AG09319 (cell line): ENCODE results near the gene SPCS1.

Experiments used
- DNase-seq: peaks from one replicate; pipeline ENCODE4 v3.0.0-alpha.2; 2010; ENCODE audit warnings: low read depth; ENCODE audit errors: extremely low read depth
- TF ChIP-seq, protein P1 (sequence below): IDR thresholded peaks from 2 replicates; pipeline ENCODE4 v1.5.1; 2011; ENCODE audit warnings: low read depth, mild to moderate bottlenecking, inconsistent platforms, low read length, moderate library complexity

The SPCS1 gene

DNA sequence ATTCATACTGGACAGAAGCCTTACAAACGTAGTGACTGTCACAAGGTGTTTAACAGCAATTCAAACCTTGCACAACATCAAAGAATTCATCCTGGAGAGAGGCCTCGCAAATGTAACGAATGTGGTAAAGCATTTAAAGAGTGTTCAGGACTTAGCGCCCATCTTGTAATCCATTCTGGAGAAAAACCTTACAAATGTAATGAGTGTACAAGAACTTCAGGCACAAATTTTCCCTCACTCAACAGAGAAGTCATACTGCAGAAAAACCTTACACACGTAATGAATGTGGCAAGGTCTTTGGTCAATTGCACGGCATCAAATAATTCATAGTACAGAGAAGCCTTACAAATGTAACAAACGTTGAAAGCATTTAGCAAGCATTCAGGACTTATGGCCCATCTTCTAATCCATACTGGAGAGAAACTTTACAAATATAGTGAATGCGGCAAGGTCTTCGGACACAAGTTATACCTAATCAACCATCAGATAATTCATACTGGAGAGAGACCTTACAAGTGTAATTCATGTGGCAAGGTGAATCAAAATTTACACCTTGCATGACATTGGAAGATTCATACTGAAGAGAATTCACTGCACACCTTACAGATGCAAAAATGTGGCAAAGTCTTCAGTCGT, 27.5 kb downstream of the SPCS1 start:
- no peak for DNase-seq
- TF ChIP-seq, protein P1, sequence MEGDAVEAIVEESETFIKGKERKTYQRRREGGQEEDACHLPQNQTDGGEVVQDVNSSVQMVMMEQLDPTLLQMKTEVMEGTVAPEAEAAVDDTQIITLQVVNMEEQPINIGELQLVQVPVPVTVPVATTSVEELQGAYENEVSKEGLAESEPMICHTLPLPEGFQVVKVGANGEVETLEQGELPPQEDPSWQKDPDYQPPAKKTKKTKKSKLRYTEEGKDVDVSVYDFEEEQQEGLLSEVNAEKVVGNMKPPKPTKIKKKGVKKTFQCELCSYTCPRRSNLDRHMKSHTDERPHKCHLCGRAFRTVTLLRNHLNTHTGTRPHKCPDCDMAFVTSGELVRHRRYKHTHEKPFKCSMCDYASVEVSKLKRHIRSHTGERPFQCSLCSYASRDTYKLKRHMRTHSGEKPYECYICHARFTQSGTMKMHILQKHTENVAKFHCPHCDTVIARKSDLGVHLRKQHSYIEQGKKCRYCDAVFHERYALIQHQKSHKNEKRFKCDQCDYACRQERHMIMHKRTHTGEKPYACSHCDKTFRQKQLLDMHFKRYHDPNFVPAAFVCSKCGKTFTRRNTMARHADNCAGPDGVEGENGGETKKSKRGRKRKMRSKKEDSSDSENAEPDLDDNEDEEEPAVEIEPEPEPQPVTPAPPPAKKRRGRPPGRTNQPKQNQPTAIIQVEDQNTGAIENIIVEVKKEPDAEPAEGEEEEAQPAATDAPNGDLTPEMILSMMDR, result no peak

DNA sequence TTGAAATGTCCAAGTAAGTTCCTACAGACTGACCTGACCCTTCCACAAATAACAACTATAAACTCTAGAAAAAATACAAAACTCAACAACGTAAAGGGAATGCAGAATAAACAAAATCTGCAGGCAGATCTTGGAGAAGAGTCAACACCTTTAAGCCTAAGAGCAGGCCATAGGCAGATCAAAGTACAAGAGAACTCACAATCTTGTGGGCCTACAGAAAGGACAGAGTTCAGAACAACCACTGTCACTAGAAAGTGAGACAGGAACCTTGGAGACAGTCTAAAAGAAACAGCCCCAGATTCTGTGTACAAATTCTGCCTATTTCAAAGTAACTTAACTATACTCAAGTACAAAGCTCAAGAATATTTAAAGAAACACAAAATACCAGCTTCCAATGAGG, 33.8 kb downstream of the SPCS1 start:
- TF ChIP-seq, protein P1, result no peak
- DNase-seq, result no peak

DNA sequence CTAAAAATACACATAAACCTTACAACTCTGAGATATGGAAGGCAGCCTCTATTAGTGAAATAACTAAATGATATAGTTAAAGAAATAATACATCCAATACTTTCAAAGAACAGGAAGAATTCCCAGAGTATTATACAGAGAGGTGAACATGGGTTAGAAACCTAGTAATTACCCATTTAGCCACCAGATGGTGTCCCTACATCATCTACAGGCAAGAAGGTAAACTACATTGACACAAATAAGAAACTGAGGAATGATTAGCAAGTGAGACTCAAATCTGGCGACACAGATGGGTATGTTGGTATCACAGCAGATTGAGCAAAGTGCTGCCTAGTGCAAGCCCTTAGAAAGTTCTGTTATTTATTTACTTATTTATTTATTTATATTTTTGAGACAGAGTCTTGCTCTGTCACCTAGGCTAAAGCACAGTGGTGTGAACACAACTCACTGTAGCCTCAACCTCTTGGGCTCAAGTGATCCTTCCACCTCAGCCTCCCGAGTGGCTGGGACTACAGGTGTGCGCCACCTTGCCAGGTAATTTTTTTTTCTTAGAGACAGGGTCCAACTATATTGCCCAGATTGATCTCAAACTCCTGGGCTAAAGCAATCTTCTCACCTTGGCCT, 36.6 kb downstream of the SPCS1 start:
- TF ChIP-seq, protein P1, result peak; percentile 46
- no peak for DNase-seq

DNA sequence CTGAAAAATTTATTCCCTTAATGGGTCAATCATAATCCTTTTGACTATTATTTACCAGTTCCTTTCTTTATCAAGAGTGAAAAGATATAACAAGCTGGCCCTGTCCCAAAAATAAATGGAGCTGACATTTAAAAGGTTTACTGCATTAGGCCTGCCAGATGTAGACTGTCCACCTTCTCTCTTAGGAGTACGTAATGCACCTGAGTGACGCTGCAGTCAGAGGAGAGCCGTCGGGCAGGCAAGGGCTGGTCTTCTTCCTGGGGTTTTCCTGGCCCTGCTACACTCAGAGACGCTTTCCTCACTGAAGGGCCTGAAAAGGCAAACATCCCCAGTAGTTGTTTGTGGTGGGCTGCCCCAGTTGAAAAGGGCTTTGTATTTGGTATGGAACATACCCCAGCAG, 37.2 kb downstream of the SPCS1 start:
- DNase-seq, result no peak
- TF ChIP-seq, protein P1, result no peak

DNA sequence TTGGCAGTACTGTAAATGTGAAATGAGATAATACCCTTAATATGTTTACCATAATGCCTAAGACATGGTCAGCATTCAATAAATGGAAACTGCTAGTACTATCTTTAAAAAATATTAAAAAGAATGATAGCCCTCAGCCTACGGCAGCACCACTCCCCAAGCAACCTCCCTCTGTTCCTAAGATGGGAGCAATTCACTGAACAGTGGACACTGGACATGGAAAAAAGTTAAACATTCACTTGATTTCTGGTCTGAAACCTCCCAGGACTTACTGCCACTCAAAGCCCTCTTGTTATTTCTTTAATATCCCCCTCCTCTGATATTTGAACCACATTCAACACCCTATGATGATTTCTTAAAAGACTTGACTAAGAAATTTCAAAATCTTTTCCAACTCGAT, 37.8 kb downstream of the SPCS1 start:
- TF ChIP-seq, protein P1, result no peak
- no peak for DNase-seq

DNA sequence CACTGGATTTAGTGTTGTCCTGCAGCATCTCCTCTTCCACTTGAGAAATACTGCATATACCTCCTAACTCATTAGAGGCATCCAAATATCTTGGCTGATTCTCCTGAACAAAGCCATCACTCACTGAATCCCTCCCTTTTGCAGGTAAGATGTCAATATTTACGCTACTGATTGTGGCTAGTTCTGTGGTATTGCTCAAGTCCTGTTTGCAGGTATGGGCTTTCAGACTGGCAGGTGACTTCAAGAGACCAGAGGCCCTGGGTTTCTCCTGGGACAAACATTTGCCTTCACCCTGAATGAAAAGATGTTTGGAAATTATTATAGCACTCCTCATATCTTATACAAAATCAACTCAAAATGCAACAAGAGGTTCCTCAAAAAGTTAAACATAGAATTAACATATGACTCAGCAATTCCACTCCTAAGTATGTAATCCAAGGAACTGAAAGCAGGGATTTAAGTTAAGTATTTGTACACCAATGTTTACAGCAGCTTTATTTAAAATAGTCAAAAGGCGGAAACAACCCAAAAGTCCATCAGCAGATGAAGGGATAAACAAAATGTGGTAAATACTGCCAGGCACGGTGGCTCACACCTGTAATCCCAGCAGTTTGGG, 46.2 kb downstream of the SPCS1 start:
- TF ChIP-seq, protein P1, result no peak
- no peak for DNase-seq

DNA sequence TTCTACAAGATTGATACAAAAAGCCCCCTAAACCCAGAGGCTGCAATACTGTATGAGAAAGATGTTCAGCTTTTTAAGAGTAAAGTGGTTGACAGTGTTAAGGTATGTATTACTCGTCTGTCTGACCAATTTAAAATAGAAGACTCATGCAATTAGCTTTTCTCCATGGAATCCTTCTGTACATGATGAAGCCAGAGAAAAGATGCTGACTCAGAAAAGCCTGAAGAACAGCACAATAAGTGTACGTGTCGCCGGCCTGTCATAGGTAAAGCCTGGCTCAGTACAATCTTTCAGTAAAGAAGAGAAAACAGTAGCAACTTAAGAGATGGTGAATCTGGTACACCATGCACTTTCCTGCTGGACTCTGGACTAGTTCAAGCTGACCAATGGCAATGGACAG, 48.5 kb downstream of the SPCS1 start:
- DNase-seq, result no peak
- TF ChIP-seq, protein P1, result no peak
